ENCODE data around the gene PLAC1.

PLAC1 gene

DNA sequence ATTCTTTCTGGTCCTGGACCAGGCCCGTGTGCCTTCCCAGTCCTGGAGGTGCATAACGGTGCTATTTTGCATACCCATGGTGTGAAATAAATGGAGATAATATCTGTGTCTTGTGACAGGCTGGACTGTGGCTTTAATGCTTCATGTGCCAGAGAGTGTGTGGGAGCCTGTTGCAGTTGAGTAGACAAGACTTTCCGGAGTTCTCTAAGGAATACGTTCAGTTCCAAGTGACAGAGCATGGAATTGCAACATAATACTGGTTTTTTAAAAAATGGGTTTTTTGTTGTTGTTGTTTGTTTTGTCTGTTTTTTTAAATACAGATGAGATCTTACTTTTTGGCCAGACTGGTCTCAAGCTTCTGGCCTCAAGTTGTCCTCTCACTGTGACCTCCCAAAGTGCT is 124.3 kb downstream of the PLAC1 start:
- Mint-ChIP-seq H3K36me3 (no peaks in the 10 kb centered on the region), H3K27me3 (no peaks in the 10 kb centered on the region), H3K4me3 (no peak overlapping the region), H3K9me3 (no peaks in the 10 kb centered on the region), H3K27ac (no peak overlapping the region), H3K4me1 (no peaks in the 10 kb centered on the region)
- ATAC-seq: no peak

GRCh38 chrX:134533352-134533751 is 124.9 kb downstream of the PLAC1 start:
- no peak overlapping the region for H3K27ac Mint-ChIP-seq
- H3K4me3 Mint-ChIP-seq: no peak overlapping the region
- ATAC-seq: no peak
- H3K27me3 Mint-ChIP-seq: no peaks in the 10 kb centered on the region
- H3K4me1 Mint-ChIP-seq: no peaks in the 10 kb centered on the region
- no peaks in the 10 kb centered on the region for H3K9me3 Mint-ChIP-seq
- no peaks in the 10 kb centered on the region for H3K36me3 Mint-ChIP-seq

DNA sequence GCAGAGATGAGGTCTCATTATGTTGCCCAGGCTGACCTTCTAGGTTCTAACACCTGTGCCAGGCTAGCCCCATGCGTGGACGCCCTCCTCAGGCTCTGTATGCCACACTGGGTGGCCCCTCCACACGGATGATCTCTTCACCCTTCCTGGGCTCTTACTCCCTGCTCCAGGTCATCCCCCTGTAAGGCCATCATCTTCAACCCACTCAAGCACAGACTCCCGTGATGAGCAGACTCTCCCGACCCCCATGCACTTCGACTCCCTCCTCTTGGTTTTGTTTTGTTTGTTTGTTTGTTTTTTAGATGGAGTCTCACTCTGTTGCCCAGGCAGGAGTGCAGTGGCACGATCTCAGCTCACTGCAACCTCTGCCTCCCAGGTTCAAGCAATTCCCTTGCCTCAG is 127.4 kb downstream of the PLAC1 start:
- ATAC-seq: no peak
- no peak overlapping the region for H3K27ac Mint-ChIP-seq
- no peaks in the 10 kb centered on the region for H3K36me3 Mint-ChIP-seq
- H3K27me3 Mint-ChIP-seq: no peaks in the 10 kb centered on the region
- no peaks in the 10 kb centered on the region for H3K4me1 Mint-ChIP-seq
- H3K4me3 Mint-ChIP-seq: no peak overlapping the region
- H3K9me3 Mint-ChIP-seq: no peaks in the 10 kb centered on the region

GRCh38 chrX:134529481-134529880 is 128.8 kb downstream of the PLAC1 start:
- no peak for ATAC-seq
- Mint-ChIP-seq H3K4me3 (no peak overlapping the region), H3K36me3 (no peaks in the 10 kb centered on the region), H3K9me3 (no peaks in the 10 kb centered on the region), H3K27me3 (no peaks in the 10 kb centered on the region), H3K27ac (no peak overlapping the region), H3K4me1 (no peaks in the 10 kb centered on the region)

DNA sequence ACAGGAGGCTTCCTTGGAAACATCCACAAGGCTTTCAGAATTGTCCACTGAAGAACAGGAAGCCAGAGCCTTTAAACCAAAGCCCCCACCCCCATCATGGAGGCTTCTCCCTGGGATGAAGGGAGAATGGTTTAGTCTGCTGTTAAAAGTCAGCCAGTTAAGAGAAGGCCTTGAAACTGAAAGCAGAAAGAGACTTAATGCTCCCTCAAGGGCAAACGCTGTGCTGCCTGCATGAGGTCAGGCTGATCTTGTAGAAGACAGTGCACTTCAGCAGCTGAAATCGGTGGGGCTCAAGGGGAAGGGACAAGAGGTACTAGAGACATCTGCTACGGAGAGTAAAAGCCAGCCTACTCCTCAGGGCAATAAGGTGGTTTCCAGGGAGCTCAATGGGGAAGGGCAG is 129.3 kb downstream of the PLAC1 start:
- Mint-ChIP-seq H3K4me1 (no peaks in the 10 kb centered on the region), H3K36me3 (no peaks in the 10 kb centered on the region), H3K4me3 (no peak overlapping the region), H3K9me3 (no peaks in the 10 kb centered on the region), H3K27me3 (no peaks in the 10 kb centered on the region), H3K27ac (no peak overlapping the region)
- no peak for ATAC-seq

GRCh38 chrX:134526399-134526798 is 131.9 kb downstream of the PLAC1 start:
- no peaks in the 10 kb centered on the region for H3K27me3 Mint-ChIP-seq
- no peaks in the 10 kb centered on the region for H3K4me1 Mint-ChIP-seq
- no peak for ATAC-seq
- no peak overlapping the region for H3K27ac Mint-ChIP-seq
- H3K36me3 Mint-ChIP-seq: no peaks in the 10 kb centered on the region
- no peaks in the 10 kb centered on the region for H3K9me3 Mint-ChIP-seq
- no peak overlapping the region for H3K4me3 Mint-ChIP-seq

GRCh38 chrX:134525086-134525792 is 133.0 kb downstream of the PLAC1 start:
- no peaks in the 10 kb centered on the region for H3K27me3 Mint-ChIP-seq
- no peak overlapping the region for H3K27ac Mint-ChIP-seq
- no peaks in the 10 kb centered on the region for H3K36me3 Mint-ChIP-seq

DNA sequence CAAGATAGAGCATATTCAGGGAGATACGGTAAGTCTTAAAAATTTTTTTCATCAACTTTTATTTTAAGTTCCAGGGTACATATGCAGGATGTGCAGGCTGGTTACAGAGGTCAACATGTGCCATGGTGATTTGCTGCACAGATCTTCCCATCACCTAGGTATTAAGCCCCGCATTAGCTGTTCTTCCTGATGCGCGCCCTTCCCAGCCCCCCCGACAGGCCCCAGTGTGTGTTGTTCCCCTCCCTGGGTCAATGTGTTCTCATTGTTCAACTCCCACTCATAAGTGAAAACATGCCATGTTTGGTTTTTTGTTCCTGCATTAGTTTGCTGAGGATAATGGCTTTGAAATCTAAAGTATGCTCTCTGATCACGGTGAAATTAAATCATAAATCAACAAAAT is 134.1 kb downstream of the PLAC1 start:
- Mint-ChIP-seq H3K4me1 (no peaks in the 10 kb centered on the region), H3K4me3 (no peak overlapping the region), H3K27ac (no peak overlapping the region), H3K9me3 (no peaks in the 10 kb centered on the region), H3K27me3 (no peaks in the 10 kb centered on the region), H3K36me3 (no peaks in the 10 kb centered on the region)
- no peak for ATAC-seq

More at GRCh38 chrX:134525086-134525792, 133.0 kb downstream of the PLAC1 start:
- Mint-ChIP-seq H3K4me3 (no peak overlapping the region), H3K4me1 (no peaks in the 10 kb centered on the region), H3K9me3 (no peaks in the 10 kb centered on the region)
- ATAC-seq: no peak

DNA sequence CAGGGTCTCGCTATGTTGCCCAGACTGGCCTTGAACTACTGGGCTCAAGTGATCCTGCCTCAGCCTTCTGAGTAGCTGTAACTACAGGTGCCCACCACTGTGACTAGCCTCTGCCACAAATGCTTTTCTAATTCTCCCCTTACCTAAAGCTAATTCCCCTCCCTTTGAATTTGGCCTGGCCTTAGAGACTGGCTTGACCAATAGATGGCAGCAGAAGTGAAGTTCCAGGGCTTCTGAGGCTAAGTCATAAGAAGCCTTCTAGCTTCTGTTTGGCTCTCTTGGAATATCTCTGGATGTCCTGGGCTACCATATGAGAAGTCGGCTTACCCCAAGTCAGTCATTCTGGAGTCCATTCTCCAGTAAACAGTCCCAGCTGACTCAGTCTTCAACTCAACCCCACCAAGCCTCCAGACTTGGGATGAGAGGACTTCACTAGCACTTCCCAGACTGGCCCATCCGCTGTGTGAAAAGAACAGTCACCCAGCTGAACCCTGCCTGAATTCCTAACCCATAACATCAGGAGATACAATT is 137.3 kb downstream of the PLAC1 start:
- no peaks in the 10 kb centered on the region for H3K36me3 Mint-ChIP-seq
- ATAC-seq: no peak

More for the DNA sequence above, 137.3 kb downstream of the PLAC1 start:
- Mint-ChIP-seq H3K27ac (no peak overlapping the region), H3K9me3 (no peaks in the 10 kb centered on the region), H3K4me3 (no peak overlapping the region), H3K4me1 (no peaks in the 10 kb centered on the region), H3K27me3 (no peaks in the 10 kb centered on the region)

Data from stimulated activated memory B cell treated with anti-CD40 and anti-IgM and Interleukin-4, amounts not matched to agents 10 μg/mL and 1 μg/mL and 100 μg/mL, for 72 hours (primary cell).